Medulla oblongata (tissue), 1 donor: Measurements from ENCODE around the gene CMKLR1.

Experiments
- DNase-seq: peaks from one replicate; pipeline ENCODE4 v3.0.0-alpha.2; 2015; ENCODE audit errors: extremely low spot score

Gene CMKLR1

GRCh38 chr12:108301346-108301745, 37.8 kb downstream of the CMKLR1 start:
- DNase-seq = no peak

DNA sequence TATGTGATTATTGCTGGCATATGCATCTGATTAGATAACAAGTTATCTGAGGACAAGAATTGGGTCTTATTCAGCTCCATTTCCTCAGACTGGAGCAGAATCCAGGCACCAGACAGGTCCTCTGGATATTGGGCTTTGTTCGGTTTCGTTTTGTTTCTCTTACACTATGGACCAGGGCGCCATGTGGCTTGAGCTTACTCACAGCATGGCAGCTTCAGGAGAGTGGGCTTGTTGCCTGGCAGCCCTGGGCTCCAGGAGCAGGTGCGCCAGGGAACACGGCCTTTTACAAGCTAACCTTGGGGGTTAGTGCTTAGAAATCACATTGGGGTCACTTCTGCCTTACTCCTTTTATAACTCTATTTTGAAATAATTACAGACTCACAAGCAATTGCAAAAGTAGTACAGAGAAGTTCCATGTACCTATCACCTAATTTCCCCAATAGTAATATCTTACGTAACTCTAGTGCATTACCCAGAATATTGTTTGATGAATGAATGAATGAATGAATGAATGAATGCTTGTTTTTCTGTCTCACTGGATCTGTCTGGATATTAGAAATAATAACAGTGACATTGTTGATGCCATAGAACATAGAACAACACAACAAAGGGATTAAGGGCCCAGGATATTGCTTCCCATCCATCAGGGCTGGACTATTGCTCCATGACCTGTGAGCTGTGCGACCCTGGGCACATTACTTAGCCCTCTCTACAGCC, 39.0 kb downstream of the CMKLR1 start:
- DNase-seq = no peak

- DNase-seq = no peak
Observed at GRCh38 chr12:108299516-108299915, 39.6 kb downstream of the CMKLR1 start.

DNA sequence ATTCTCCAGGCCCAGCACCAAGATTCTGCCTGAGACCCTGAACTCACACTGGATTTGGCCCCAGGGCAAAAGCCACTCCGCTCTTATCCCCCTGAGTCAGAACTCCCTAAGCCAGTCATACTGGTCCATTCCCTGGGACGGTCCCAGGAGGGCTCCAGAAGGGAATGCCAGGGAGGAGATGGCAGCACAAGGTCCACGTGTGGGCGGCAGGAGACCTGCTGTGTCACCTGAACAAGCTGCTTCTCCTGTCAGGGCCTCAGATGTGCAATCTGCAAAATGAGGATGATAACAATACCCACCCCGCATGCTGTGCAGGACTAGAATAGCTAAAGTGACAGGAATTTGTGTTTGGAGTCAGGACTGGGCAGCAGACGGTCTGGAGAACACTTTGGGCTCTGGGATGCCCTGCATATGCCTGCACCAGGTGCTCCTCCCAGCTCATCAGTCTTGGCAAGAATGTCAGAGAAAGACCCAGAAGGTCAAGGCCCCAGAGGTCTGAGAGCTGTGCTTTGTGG, 40.3 kb downstream of the CMKLR1 start:
- no peak for DNase-seq

GRCh38 chr12:108297895-108298760, 41.0 kb downstream of the CMKLR1 start:
- DNase-seq = no peak

- no peak for DNase-seq
Observed at GRCh38 chr12:108297424-108297823, 41.7 kb downstream of the CMKLR1 start.

GRCh38 chr12:108296945-108297344, 42.2 kb downstream of the CMKLR1 start:
- DNase-seq = no peak

GRCh38 chr12:108295641-108296040, 43.5 kb downstream of the CMKLR1 start:
- no peak for DNase-seq

GRCh38 chr12:108289350-108290161, 49.6 kb downstream of the CMKLR1 start:
- DNase-seq = peak; percentile 63

DNA sequence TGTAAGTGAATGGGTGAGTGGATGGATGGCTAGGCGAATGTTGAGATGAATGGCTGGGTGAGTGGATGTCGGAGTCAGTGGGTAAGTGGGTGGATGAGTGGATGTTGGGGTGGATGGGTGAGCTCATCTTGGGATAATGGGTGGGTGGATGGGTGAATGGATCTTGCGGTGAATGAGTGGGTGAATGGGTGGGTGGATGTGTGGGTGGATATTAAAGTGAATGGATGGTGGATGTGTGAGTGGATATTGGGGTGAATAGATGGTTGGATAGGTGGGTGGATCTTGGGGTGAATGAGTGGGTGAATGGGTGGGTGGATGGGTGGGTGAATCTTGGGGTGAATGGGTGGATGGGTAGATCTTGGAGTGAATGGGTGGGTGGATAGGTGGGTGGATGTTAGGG, 51.9 kb downstream of the CMKLR1 start:
- DNase-seq = no peak

DNA sequence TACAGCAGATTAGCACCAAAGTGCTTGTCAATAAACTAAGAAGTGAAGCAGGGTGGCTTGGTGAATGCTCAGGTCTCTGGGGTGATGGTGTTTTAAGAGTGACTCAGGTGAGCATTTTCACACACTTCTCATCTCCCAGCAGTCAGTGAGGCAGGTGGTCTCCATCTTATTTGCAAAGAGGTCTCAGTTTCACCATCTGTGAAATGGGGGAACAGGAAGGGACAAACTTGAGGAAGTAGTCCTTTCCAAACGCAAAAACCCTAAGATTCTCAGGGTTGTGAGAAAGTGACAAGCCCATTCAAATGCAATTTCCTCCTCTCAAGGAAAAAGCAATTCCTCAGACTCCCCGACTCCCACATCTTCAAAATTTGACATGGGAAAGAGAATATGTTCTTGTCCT, 54.1 kb downstream of the CMKLR1 start:
- DNase-seq = no peak

DNA sequence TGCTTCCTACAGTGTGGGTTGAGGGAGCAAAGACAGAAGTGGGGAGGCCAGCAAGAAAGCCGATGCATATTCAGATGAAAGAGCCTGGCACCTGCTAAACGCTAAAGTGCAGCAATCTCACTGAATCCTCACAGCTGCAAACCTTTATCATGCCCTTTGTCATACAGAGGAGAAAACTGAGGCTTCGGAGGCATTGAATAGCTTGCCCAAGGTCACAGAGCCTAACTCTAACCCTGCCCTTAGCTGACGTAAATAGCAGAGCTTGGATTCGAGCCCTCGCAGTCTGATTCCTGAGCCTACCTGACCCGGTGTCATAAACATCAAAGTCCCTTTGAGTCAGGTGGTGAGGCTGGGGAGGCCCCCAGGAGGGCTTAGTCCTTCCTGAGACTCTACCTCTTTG, 54.9 kb downstream of the CMKLR1 start:
- DNase-seq = no peak

GRCh38 chr12:108282676-108283075, 56.4 kb downstream of the CMKLR1 start:
- DNase-seq = peak; percentile 6

GRCh38 chr12:108282160-108282559, 57.0 kb downstream of the CMKLR1 start:
- DNase-seq = no peak

- no peak for DNase-seq
Observed at GRCh38 chr12:108277613-108278012, 61.5 kb downstream of the CMKLR1 start.

DNA sequence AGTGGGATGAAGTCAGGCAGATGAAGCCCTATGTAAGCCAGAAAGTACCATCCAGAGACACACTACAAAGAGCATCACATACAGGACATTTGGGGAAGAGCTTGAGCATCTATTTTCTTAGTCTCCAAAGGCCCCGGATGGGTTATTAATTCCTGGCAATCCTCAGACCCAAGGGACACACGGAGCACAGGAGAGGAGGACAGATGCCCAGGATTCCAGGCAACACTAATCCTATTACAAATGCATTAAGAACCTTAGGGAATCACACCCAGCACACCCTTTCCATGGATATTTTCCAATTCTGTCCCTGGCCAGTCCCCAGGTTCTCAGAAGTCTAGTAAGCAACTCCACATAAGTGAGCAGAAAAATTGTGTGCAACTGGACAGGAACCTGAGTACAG, 65.9 kb downstream of the CMKLR1 start:
- DNase-seq = no peak

GRCh38 chr12:108271951-108272872, 66.9 kb downstream of the CMKLR1 start:
- no peak for DNase-seq

DNA sequence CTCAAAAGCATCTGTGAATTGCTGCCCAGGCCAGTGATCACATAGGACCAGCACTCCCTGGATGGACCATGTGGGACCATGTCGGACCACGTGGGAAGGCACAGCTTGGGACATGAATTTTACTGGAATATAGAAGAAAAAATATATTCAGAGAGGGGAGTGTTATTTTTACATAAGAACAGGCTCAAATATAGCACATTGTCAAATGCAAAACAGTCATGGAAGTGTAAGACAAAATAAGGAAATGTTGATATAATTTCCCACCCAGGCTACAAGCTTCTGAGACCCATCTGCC, 68.3 kb downstream of the CMKLR1 start:
- no peak for DNase-seq

GRCh38 chr12:108270035-108270848, 68.9 kb downstream of the CMKLR1 start:
- no peak for DNase-seq

DNA sequence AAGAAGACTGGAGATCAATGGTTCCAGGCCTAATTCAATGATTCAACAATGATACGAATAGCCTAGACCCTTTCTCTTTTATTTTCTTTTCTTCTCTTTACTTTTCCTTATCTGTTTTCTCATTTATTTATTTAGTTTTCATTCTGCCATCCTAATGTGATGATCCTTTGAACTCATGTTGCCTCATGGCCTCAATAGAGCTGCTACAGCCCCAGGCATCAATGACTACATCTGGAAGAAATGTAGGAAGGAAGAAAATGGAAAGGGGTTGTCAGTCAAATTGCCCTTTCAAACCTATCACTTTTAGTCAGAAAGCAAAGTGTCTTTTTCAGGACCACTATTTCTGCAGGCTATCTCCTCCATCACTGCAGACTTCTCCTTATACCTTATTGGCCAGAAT, 69.9 kb downstream of the CMKLR1 start:
- DNase-seq = no peak
